Testis (tissue), 2 donors: Measurements from ENCODE around the gene ROR2.

Source experiments
- POLR2A ChIP-seq: fragments of 450-650 bp; IDR thresholded peaks from one replicate; pipeline ENCODE4 v1.6.1; 2017; ENCODE audit warnings: antibody characterized with exemption, mild to moderate bottlenecking, moderate library complexity
- TF ChIP-seq, protein P1 (sequence below), 3 experiments: fragments of 450-650 bp in 2 of 3; fragments of 200-600 bp in 1 of 3; sonication (generic) in 1 of 3; IDR thresholded peaks; one replicate each; pipeline ENCODE4 v1.5.1; 2016 to 2019; ENCODE audit warnings: antibody characterized with exemption in 3 of 3, mild to moderate bottlenecking in 2 of 3, moderate library complexity in 1 of 3

DNA sequence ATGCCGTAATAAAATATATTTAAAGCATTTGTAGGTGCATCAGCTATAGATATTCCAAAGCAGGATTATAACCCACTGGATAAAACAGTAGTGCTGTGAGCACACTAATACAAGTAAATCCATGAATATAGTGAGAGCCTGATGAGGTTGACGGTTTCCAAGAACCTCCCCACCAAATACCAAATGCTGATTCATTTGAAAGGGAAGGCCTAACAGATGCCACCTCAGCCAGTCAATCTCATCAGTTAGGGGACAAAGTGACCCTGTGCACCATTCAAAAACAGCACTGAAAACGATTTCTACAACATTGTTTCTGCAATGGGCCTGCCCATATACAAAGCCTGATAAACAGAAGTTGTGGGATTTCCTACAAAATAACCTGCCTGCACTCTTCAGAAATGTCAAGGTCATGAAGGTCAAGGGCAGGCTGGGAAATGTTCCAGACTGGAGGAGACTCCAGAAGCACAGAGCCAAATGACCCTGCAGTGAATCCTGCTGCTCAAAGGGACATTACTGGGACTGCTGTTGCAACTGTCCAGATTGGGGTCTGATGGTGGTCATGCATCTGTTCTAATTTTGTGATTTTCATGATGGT, 69.6 kb downstream of the ROR2 start:
- TF ChIP-seq, protein P1, sequence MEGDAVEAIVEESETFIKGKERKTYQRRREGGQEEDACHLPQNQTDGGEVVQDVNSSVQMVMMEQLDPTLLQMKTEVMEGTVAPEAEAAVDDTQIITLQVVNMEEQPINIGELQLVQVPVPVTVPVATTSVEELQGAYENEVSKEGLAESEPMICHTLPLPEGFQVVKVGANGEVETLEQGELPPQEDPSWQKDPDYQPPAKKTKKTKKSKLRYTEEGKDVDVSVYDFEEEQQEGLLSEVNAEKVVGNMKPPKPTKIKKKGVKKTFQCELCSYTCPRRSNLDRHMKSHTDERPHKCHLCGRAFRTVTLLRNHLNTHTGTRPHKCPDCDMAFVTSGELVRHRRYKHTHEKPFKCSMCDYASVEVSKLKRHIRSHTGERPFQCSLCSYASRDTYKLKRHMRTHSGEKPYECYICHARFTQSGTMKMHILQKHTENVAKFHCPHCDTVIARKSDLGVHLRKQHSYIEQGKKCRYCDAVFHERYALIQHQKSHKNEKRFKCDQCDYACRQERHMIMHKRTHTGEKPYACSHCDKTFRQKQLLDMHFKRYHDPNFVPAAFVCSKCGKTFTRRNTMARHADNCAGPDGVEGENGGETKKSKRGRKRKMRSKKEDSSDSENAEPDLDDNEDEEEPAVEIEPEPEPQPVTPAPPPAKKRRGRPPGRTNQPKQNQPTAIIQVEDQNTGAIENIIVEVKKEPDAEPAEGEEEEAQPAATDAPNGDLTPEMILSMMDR (IDR thresholded peaks at IDR 0.05) = no peak
- no peak for TF ChIP-seq POLR2A
